ENCODE measurements around the gene LANCL2.
"Not testable (repeated sequence)": the region's sequence is repeated elsewhere in the genome, so short reads cannot be mapped to it uniquely, and the experiment has no call there.

LANCL2 gene

DNA sequence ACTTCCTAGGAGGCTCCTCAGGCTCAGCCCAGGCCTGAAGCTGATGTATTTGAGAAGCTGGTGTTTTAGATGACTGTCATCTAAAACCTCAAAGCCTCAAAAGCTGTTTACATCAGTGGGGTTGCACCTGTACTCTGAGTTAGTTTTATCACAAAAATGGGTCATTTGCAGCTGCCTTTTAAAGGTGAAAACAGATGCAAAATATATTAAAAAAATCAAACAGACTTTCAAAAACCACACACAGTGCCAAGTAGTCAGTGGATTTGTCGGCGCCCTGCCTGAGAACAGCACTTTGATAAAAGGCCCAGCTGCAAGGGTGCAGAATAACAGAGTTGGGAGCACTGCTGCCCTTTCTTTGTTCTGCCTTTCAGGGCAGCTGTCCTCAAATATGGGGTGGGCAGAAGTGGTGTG lies 104.1 kb downstream of the LANCL2 start:
- DNase-seq (ENCODE audit: low read depth in 3 of 3, low spot score in 1 of 3), result no peak

DNA sequence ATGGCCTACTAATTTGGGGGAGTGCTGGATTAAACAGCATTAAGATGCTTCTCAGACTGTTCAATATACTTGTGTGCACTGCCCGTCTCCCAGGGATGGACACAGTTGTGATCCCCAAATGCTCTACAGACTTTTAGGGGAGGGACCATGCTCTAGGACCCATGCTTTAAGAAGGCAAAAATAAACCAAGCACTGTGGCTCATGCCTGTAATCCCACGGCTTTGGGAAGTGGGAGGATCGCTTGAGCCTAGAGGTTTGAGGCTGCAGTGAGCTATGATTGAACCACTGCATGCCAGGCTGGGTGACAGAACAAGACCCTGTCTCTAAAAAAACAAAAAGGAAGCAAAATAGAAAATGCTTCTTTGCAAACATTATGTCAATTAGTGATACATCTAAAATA lies 104.6 kb downstream of the LANCL2 start:
- no peak for DNase-seq (ENCODE audit: low read depth in 3 of 3, low spot score in 1 of 3)

DNA sequence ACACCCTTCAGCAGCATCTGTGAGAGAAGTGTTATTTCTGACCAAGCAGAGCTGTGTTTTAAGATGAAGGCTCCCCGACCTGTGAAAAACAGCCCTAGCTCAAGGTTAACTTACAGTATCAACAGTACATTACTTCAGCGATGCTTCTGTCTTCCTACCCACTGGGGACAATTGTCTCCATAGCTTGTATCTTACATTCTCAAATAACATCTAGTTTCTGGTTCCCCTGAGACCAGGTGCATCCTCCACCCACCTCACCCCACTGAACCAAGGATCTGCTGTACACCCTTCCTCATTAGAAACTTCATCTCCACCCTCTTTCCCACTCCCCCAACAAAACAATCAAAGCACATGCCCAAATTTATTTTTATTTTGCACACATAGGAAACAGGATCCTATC lies 105.1 kb downstream of the LANCL2 start:
- no peak for DNase-seq (ENCODE audit: low read depth in 3 of 3, low spot score in 1 of 3)

DNA sequence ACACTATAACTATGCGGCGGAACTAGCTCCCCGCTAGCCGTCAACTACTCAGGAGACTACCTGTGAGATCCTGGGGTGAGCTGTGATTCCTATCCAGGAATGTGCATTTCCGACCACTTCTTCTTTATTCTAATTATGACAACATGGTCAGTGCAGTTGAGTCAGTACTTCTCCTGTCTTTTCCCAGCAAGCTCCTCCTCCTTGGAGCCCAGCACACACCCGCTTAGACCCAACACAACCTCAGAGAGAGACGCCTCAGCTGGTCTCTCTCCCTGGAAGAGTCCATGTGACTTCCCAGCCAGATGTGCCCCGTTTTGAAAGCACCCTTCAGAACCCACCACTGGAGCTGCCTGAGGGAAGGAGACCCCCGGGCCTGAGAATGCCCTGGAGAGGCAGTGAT lies 106.5 kb downstream of the LANCL2 start:
- DNase-seq (ENCODE audit: low read depth in 3 of 3, low spot score in 1 of 3), result not testable (repeated sequence)

DNA sequence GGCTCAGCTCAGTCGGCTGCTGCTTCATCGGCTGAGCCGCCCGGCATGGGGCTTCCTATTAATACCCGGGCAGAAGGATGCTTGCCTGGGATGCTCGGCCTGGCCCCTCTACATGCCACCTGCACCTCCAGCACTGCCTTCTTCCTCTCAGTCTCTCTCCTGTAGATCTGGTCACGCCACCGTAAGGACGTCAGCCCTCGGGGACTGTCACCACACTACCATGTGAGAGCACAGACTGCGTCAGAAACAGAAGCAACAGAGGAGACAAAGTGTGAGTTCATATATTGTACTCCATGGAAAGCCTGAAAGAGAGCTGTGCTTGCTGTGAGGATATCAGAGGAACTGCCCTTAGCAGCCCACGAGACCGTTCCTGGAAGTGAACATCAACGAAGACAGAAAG lies 107.3 kb downstream of the LANCL2 start:
- not testable (repeated sequence) for DNase-seq (ENCODE audit: low read depth in 3 of 3, low spot score in 1 of 3)

DNA sequence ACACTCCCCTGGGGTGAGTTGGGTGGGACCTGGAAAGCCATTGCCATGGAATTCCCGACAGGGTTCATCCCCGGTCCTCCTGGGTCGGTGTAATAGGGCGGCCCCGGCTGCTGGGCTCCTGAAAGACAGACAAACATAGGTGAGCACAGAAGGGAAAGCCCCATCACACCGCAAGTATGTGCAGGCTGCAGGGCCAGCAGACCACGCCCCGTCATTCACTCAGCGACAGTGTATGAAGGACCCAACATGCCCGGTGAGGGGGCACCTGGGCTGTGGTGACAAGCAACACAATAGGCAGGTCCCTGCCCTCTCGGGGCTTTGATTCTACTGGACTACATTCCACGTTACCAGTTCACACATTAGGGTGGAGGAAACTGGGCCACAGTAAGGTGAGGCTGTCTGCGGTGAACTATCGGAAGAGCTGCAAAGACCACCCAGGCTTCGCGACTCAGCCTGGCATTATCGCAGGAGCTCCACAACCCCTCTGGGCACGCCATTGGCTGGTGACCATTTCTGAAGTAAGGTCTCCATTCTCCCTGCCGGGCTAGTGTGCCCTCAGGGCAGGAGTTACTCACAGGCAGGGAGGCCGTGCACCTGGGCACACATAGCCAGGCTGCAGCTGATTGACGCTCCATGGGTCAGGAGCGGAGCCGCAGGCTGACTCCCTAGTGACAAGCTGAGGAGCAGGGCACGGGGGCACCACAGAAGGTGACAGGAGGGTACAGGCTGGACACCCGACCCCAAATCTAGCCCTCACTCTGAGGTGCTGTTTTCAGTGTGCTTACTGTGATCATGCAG lies 108.0 kb downstream of the LANCL2 start:
- no peak for DNase-seq (ENCODE audit: low read depth in 3 of 3, low spot score in 1 of 3)

DNA sequence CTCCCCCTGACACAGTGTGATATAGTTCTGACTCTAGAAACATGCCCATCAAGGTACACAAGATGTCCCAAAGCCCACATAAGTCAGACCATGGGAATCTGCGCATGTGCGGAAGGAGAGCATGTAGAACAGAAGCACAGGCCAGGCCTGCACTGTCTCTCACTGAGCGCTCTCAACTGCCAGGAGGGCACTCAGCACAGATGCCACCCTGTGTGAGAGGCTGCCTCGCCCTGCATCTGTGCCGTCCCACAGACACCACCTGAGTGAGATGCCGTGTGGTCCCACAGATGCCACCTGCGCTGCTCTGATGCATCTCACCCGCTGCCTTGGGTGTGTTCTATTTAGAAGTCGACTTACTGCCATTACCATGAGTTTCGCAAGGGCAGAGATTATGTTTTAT lies 108.8 kb downstream of the LANCL2 start:
- no peak for DNase-seq (ENCODE audit: low read depth in 3 of 3, low spot score in 1 of 3)

DNA sequence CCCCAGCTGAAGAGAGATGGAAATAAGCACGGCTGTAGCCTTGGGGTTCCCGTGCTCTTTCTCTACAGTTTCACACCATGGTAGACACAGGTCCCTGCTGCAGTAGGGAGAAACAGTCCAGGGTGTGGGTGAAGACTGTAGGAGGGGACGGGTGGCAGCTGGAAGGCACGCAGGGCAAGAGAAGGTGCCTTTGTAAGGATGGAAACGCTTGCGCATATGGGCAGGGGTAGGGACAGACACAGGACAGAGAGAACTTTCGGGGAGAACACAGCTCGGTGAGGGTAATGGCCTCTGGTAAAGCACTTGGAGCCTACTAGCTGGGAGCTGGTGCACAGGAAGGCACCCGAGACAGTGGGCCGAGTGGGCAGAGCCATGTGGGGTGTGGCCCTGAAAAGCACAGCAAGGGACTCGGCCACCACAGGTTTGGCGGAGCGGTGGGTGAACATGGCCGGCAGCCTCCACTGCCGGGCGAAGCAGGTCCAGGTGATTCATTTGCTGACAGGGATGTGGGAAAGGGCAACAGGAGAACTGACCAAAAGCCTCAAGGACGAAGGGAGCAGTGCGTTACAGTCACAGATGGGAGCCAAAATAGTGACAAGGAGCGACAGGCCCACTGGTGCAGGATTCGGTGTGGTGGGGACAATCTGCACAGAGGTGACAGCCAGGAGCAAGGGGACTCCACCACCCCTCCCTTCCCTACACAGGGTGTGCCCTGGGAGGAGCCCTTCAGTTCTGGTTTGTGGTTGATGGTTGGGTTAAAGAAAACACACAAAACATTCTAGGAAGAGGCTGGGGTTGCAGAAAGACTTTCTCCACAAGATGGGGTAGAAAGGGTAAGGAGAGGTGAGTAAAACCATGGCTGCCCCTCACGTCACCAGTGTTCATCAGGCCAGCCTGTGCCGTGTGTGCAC lies 110.1 kb downstream of the LANCL2 start:
- DNase-seq (ENCODE audit: low read depth in 3 of 3, low spot score in 1 of 3), result no peak

DNA sequence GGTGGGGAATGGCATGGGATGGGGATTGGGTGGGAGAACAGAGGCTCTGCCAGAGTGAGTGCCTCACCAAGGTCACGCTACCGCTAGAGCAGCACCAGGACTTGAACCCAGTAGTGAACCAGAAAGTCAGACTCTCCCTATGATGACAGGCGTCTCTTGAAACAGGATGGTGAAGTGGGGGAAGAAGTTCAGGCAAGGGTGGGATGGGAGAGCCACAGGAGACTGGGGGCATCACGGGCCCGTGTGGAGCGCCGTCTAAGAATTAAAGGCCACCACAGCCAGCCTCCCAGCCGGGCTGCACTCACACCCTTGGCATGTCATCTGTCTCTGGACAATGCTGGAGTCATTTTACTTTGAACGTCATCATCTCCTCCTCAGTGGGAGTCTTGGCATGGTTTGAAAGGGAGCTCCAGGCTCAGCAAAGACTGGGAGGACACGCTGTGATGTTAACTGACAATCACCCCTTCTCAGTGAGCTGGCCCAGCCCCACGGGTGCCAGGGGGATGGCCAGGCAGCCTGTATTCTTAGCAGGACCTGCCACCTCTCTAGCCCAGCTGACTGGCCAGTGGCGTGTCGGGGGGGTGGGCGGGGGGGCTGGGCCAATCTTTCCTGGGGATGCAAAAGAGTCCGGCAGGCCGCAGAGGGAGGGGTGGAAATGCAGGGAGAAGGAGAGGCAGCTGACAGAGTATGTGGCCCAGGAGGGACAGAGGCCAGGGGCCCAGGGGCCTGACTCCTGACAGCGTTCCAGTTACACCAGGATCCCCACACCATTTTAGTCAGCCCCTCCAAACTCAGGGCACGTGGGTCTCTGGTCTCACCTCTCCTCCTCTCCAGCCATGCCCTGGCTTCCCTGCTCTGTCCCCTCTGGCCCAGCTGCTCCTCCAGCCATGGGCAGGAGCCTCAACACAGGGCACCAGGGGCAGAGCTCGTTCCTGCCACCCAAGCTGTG lies 111.0 kb downstream of the LANCL2 start:
- DNase-seq (ENCODE audit: low read depth in 3 of 3, low spot score in 1 of 3), result no peak

DNA sequence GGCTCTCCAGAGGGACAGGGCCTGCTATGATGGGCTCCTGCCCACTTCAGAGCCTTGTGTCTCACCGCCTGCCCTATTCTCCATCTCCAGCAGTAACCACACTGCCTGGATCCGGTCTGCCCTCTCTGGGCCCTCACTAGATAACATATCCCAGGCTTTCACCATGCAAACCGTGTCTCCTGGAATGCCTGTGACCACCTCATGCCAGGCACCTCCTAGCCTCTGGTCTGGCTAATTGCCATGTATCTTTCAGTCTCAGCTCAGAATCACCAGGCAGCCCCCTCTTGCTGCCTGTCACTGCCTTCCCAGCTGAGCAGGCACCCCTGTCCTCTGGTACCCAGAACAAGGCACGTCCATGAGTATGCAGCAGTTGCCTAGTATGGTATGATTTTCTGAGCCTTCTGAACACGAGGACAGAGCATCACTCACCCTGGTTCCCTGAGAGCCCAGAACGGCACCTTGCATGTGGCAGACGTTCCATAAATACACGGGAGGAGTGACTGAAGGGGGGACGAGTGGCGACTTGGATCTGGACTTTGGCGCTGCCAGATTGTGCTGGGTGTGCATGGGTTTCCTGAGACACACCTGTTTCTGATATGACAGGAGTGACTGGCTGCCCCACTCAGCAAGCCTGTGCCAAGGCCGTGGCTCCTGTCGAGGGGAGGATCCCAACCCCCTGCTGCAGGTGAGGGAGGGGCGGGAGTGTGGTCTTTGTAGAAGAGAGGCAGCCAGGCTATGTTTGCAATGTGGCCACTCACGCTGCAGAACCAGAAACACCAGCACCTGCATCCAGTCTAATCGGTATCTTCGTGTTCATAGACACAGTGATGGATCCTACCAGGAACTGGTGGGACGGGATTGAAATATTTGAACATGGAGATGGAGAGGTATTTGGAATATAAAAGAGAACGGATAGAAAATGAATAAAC lies 112.0 kb downstream of the LANCL2 start:
- no peak for DNase-seq (ENCODE audit: low read depth in 3 of 3, low spot score in 1 of 3)

DNA sequence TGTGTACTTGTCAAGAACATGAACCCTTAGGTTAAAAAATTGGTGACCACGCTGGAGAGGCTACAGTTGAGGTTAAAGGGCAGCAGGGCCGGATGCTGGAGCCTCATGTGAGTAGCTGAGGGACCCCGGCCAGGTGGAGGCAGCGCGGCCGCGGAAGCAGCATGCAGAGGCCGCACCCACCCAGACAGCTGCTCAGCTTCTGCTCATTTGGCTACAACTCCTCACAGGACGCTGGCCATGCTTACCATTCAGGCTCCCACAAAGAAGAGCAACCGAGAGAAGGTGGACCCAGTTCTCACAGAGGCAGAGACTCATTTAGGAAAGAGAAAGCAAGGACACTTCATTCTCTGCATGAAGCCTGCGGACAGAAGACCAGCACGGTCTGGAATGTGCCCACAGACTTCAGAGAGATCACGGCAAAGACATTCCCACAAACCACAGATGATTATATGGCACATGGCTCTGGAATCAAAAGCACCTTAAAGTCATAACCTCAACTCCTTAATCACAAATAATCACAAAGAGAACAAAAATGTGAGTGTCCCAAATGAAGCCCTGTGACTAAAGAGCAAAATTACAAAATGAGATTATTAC lies 112.7 kb downstream of the LANCL2 start:
- DNase-seq (ENCODE audit: low read depth in 3 of 3, low spot score in 1 of 3), result no peak

DNA sequence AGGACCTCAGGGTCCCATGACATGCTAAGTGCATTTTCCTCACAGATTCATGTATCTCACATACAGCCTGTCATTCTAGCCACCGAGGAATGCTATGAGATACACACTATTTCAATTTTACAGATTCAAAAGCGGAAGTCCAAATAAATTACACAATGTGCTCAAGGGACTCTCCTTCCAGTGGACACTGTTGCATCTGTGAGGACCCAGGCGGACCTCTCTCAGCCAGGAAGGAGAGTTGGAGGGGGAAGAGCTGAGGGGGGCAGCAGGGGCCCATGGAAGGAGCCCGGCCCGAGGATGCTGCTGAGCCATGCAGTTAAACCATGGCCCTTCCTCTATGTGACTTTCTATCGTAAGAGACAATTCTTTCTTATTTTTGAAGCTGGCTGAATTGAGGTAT lies 113.6 kb downstream of the LANCL2 start:
- DNase-seq (ENCODE audit: low read depth in 3 of 3, low spot score in 1 of 3), result no peak

DNA sequence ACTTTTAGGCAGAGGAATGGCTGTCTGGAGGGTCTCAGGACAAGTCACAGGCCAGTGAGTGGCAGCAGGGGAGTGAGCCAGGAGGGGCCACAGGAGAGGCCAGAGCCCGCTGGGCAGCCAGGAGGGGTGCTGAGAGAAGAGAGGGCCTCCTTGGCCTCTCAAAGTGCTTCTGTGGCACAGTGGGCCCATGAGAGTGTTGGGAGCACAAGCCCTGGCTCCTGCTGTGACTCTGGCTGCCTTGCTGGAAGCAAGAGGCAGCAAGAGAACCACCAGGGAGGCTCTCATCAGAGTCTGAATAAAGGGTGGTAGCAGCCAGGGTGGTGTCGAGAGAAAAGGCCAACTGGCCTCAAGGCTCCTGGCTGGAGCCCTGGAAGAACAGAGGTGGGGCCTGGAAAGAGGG lies 116.0 kb downstream of the LANCL2 start:
- DNase-seq (ENCODE audit: low read depth in 3 of 3, low spot score in 1 of 3), result no peak

DNA sequence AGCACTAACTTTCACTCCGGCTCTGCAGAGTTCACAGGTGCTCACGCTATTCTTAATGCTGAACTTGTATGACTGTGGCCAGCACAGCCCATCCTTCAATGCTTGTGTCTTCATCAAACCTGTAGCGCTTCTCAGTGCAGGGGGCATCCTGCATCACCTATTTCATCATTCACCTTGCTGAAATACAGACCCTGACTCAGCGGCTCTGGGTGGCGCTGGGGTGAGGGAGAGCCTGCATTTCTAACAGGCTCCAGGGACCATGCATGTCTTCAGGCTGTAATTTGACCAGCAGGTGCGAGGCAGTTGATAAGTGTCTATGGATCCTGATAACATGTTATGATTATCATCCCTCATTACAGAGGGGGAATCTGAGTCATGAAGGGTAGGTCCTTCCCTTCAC lies 117.9 kb downstream of the LANCL2 start:
- no peak for DNase-seq (ENCODE audit: low read depth in 3 of 3, low spot score in 1 of 3)

Data from stimulated activated CD4-positive, alpha-beta T cell treated with anti-CD3 and anti-CD28 coated beads, TNF-alpha, amount 100 ng/mL, for 1 hour (primary cell).